Measurements from ENCODE around the gene SGMS1.
"Not testable (repeated sequence)": the region's sequence is repeated elsewhere in the genome, so short reads cannot be mapped to it uniquely, and the experiment has no call there.

SGMS1 gene

GRCh38 chr10:50281210-50281966, 342.4 kb downstream of the SGMS1 start:
- DNase-seq: no peak

- no peak for DNase-seq
Observed at GRCh38 chr10:50280049-50280841, 343.5 kb downstream of the SGMS1 start.

GRCh38 chr10:50279489-50279888, 344.3 kb downstream of the SGMS1 start:
- no peak for DNase-seq

- peak; percentile 26 for DNase-seq
Observed at GRCh38 chr10:50275650-50276235, 348.0 kb downstream of the SGMS1 start.

GRCh38 chr10:50272531-50272930, 351.2 kb downstream of the SGMS1 start:
- DNase-seq: no peak

GRCh38 chr10:50271564-50272250, 352.0 kb downstream of the SGMS1 start:
- DNase-seq: no peak

- not testable (repeated sequence) for DNase-seq
Observed at GRCh38 chr10:50267877-50268276, 355.9 kb downstream of the SGMS1 start.

- not testable (repeated sequence) for DNase-seq
Observed at GRCh38 chr10:50262625-50263024, 361.1 kb downstream of the SGMS1 start.

GRCh38 chr10:50260791-50261281, 362.9 kb downstream of the SGMS1 start:
- DNase-seq: no peak

Data from EL (cell line).